ENCODE data around the gene TMEM107. TPM values are rescaled to one million over a fixed set of nuclear protein-coding genes. Genes with fewer than 3 reads are reported as not detected.

The TMEM107 gene
- total RNA-seq, 1 donor from 2014 or later: 14.6 TPM

GRCh38 chr17:8160741-8161221, 15.4 kb downstream of the TMEM107 start:
- Mint-ChIP-seq H3K27me3 (ENCODE audit: unreplicated experiment) (peaks cover 11% of the 10 kb centered on the region), H3K27ac (ENCODE audit: unreplicated experiment) (peak overlapping the region; percentile 87), H3K4me3 (ENCODE audit: unreplicated experiment) (peak overlapping the region; percentile 91), H3K4me1 (ENCODE audit: unreplicated experiment) (peaks cover 41% of the 10 kb centered on the region), H3K9me3 (ENCODE audit: unreplicated experiment) (no peaks in the 10 kb centered on the region), H3K36me3 (ENCODE audit: low read depth, unreplicated experiment) (peaks cover 14% of the 10 kb centered on the region)
- no peak for DNase-seq (ENCODE audit: low spot score)
- TF ChIP-seq CTCF (IDR thresholded peaks at IDR 0.05; ENCODE audit: unreplicated experiment): no peak

GRCh38 chr17:8160224-8160577, 16.0 kb downstream of the TMEM107 start:
- Mint-ChIP-seq H3K36me3 (ENCODE audit: low read depth, unreplicated experiment) (peaks cover 14% of the 10 kb centered on the region), H3K4me3 (ENCODE audit: unreplicated experiment) (peak overlapping the region; percentile 91), H3K4me1 (ENCODE audit: unreplicated experiment) (peaks cover 41% of the 10 kb centered on the region), H3K27me3 (ENCODE audit: unreplicated experiment) (peaks cover 11% of the 10 kb centered on the region), H3K9me3 (ENCODE audit: unreplicated experiment) (no peaks in the 10 kb centered on the region), H3K27ac (ENCODE audit: unreplicated experiment) (peak overlapping the region; percentile 87)
- TF ChIP-seq CTCF (IDR thresholded peaks at IDR 0.05; ENCODE audit: unreplicated experiment): no peak
- DNase-seq (ENCODE audit: low spot score): no peak

DNA sequence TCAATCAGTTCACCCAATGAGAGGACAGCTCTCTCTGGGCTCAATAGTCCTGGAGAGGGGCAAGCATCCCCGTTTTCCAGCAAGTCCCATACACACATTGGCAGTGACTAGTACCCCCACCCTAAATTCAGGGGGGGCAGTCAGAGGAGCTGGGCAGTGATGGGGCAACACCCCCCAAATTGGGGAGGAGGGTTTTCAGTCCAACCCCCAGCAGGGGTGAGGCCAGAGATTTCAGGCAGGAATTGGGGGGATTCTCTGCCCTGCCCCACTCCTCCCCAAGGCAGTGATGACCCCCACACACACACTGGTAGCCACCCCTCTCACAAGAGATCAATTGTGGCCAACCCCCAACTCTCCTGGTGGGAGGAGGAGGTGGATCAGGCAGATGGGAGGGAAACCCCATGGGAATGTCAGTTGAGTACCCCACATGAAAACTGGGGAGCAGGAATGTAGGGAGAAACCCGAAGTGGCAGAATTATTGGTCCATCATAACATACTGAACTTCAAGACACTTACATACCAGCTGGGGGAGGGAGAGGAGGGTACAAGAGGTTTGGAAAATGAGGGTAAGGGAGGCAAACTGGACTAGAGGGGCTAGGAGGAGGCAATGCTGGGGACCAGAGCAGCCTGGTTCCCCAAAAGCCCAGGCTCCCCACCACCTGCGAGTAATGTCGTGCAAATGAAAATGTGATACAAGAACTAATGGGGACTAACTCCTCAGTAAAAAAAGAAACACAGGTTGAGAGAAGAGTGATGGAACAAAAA, 16.5 kb downstream of the TMEM107 start:
- H3K9me3 Mint-ChIP-seq (ENCODE audit: unreplicated experiment): no peaks in the 10 kb centered on the region
- peaks cover 10% of the 10 kb centered on the region for H3K27me3 Mint-ChIP-seq (ENCODE audit: unreplicated experiment)
- H3K36me3 Mint-ChIP-seq (ENCODE audit: low read depth, unreplicated experiment): peaks cover 14% of the 10 kb centered on the region
- peak overlapping the region; percentile 74 for H3K4me3 Mint-ChIP-seq (ENCODE audit: unreplicated experiment)
- TF ChIP-seq CTCF (IDR thresholded peaks at IDR 0.05; ENCODE audit: unreplicated experiment): no peak
- DNase-seq (ENCODE audit: low spot score): no peak
- peaks cover 40% of the 10 kb centered on the region for H3K4me1 Mint-ChIP-seq (ENCODE audit: unreplicated experiment)
- peak overlapping the region; percentile 70 for H3K27ac Mint-ChIP-seq (ENCODE audit: unreplicated experiment)

GRCh38 chr17:8159032-8159400, 17.2 kb downstream of the TMEM107 start:
- no peak for TF ChIP-seq CTCF (IDR thresholded peaks at IDR 0.05; ENCODE audit: unreplicated experiment)
- Mint-ChIP-seq H3K27ac (ENCODE audit: unreplicated experiment) (peak overlapping the region; percentile 74), H3K4me1 (ENCODE audit: unreplicated experiment) (peaks cover 40% of the 10 kb centered on the region), H3K27me3 (ENCODE audit: unreplicated experiment) (peaks cover 13% of the 10 kb centered on the region), H3K4me3 (ENCODE audit: unreplicated experiment) (no peak overlapping the region), H3K9me3 (ENCODE audit: unreplicated experiment) (no peaks in the 10 kb centered on the region), H3K36me3 (ENCODE audit: low read depth, unreplicated experiment) (peaks cover 14% of the 10 kb centered on the region)
- DNase-seq (ENCODE audit: low spot score): no peak

DNA sequence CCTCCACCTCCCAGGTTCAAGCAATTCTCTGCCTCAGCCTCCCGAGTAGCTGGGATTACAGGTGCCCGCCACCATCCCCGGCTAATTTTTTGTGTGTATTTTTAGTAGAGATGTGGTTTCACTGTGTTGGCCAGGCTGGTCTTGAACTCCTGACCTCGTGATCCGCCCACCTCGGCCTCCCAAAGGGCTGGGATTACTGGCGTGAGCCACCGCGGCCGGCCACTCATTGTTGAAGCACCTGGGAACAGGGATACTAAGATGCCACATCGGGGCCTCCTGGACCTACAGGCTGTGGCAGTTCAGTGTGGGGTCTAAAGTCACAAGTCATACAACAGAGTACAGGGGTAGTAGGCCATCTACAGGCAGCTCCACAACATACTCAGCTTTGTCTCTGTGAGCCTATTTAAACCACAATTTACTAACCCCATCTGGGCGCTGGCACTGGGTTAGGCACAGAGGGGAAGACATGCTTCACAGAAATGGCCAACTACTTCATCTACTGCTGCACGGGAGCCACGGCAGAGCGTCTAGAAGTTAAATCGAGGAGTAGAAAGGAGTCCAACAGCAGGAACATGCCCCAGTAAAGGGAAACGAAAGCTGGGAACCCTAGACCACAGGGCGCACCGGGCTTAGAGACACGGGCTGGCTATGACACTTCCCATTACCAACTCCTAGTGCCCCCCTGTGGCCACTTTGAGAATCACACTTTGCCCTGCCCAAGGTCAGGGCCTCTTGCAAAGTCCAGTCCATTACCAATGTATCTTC, 17.7 kb downstream of the TMEM107 start:
- DNase-seq (ENCODE audit: low spot score): peak; percentile 93
- Mint-ChIP-seq H3K9me3 (ENCODE audit: unreplicated experiment) (no peaks in the 10 kb centered on the region), H3K36me3 (ENCODE audit: low read depth, unreplicated experiment) (peaks cover 14% of the 10 kb centered on the region), H3K4me1 (ENCODE audit: unreplicated experiment) (peaks cover 39% of the 10 kb centered on the region), H3K27ac (ENCODE audit: unreplicated experiment) (peak overlapping the region; percentile 74), H3K4me3 (ENCODE audit: unreplicated experiment) (no peak overlapping the region), H3K27me3 (ENCODE audit: unreplicated experiment) (peaks cover 15% of the 10 kb centered on the region)
- TF ChIP-seq CTCF (IDR thresholded peaks at IDR 0.05; ENCODE audit: unreplicated experiment): peak; percentile 89
